GM18505 (cell line): ENCODE results near the gene ORM2.
"Not testable (repeated sequence)": the region's sequence is repeated elsewhere in the genome, so short reads cannot be mapped to it uniquely, and the experiment has no call there.

Experiments
- ATAC-seq: cut with Tn5 transposase; IDR thresholded peaks from one replicate; pipeline ENCODE4 v1.9.1; 2021; ENCODE audit not compliant: unreplicated experiment
- POLR2A ChIP-seq: IDR thresholded peaks from 4 replicates; pipeline ENCODE4 v1.6.1; 2011; ENCODE audit warnings: borderline replicate concordance; ENCODE audit not compliant: insufficient read depth, insufficient read length; ENCODE audit errors: extremely low read depth

ORM2 gene

DNA sequence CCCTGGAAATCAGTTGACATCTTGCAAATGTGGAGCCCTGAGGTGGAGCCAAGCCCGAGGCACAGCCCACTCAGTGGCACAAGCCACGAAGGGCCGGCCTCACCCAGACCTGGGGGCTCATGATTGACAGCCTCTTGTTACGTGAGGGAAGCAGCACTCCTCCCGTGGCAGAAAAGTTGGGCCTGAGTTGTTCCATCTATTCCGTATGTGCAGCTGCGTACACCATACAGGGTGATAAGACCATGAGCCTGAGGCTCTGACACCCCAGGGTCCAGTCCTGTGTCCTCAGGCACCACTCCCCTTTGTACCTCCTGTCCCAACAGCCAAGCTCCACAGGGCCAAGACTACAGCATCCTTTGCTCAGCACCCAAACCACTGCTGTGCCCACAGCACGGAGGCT lies 1.9 kb upstream of the ORM2 start:
- no peak for TF ChIP-seq POLR2A
- ATAC-seq, result no peak

DNA sequence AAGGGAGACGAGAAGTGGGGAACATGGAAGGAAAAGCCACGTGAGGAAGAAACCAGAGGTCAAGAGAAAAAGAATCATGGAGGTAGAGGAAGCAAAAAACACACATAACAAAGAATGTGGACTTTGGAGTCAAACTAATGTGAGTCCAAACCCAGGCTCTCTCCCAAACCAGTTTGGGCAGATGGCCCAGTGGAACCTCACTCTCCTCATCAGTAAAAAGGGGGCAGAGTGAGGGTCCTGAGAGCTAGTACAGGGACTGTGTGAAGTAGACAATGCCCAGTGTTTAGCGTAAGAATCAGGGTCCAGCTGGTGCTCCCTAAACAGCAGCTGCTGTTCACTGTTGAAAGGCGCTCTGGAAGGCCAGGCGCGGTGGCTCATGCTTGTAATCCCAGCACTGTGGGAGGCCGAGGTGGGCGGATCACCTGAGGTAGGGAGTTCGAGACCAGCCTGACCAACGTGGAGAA lies 1.3 kb upstream of the ORM2 start:
- not testable (repeated sequence) for ATAC-seq

DNA sequence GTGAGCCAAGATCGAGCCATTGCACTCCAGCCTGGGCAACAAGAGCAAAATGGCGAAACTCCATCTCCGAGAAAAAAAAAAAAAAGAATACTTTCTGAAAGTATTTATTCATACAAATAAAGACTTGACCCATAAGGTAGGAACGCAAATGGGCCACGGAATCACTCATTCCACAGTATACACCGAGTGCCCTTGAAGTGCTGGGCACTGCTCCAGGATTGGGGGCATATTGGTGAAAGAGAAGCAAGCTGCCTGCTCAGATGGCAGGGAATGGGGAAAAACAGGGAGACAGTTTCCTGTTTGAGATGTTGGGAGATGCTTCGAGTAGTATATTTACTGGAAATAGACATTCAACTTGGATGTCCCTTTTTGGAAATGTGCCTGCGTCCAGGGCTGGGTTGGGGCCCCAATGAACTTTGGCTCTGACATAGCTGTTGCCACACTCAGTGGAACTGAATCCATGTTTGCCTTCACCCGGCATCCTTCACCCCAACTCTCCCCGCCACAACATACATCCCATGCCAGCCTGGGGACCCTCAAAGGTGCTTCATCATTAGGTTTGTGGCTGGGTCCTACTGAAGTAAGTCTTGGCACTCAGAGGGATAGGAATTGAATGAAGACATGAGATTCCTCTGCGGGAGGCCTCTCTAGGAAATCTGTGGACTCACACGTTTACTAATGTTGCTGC lies 588 bp upstream of the ORM2 start:
- not testable (repeated sequence) for ATAC-seq

DNA sequence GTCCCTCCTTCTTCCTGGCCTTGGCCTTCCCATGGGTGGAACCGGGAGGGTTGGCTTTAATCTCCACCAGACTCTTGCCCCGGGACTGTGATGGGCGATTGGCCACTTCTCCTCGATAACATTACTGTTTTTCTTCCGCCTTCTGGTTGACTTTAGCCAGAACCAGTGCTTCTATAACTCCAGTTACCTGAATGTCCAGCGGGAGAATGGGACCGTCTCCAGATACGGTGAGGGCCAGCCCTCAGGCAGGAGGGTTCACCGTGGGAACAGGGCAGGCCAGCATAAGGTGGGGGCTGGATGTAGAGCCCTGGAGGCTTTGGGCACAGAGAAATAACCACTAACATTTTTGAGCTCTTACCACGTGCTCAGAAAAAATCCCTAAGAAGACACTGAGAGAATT lies 967 bp downstream of the ORM2 start:
- no peak for TF ChIP-seq POLR2A
- ATAC-seq, result no peak

DNA sequence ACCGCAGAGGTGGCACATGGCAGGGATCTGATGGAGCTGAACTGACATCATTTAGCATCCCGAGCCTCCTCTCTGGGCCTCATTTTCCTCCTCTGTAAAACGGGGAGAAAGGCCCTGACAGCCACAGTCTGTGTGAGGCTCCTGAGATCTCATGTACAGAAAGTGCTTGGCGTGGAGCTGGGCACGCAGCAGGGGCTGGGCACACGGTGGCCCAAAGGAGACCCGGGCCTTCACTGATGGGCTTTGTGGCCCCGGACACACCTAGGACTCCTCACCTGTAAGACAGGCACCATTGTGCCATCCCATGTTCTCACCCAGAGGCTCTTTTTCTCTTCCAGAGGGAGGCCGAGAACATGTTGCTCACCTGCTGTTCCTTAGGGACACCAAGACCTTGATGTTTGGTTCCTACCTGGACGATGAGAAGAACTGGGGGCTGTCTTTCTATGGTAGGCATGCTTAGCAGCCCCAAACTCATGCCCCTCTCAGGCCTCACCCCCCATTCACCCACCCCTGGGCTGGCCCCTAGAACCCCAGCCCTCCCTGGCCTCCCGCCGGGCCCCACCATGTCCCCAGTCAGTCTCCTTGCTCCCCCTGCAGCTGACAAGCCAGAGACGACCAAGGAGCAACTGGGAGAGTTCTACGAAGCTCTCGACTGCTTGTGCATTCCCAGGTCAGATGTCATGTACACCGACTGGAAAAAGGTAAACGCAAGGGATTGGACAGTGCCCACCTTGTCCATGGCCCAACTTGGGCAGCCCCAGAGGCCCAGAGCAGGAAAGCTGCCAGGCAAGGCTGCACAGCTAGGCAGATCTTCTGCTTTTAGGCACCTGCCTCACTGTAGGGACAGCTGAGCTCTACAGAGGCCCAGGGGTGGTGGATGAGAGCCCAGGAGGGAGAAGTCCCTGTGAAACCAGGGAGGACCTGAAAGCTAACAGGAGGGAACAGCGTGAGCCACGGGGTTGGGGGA lies 1.8 kb downstream of the ORM2 start:
- ATAC-seq, result not testable (repeated sequence)

DNA sequence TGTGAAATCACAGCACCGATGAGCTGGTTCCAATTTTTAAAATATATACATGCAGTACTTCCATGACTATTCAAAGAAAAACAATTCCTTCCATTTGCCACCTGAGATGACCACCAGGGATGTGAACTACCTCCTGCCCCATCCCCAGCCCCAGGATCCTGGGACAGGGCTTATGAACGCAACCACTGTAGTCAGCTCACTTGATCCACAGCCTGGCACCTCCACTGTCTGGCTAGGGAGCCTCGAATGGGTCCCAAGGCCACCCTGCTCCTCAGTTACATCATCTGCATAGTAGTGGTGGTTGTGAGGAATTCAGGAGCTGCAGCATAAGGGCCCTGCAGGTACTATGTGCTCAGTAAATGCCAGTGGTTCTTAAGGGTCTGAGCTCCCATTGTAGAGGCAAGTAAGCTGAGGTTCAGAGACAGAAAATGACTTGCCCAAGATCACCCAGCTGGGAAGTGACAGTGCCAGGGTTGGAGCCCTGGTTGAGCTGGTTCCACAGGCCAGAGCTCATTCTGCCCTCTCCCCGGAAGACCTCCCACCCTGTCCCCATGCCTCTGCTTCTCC lies 2.9 kb downstream of the ORM2 start:
- ATAC-seq, result not testable (repeated sequence)

DNA sequence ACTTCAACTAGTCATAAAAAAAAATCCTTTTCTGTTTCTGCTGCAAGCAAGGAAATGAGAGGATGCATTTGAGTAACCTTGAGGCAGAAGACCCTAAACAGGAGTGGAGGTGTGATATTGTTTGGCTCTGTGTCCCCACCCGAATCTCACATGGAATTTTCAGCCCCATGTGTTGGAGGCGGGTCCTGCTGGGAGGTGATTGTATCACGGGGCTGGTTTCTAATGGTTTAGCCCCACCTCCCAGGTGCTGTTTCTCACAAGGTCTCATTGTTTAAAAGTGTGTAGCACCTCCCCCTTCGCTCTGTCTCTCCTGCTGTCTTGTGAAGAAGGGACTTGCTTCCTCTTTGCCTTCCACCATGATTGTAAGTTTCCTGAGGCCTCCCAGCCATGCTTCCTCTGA lies 4.0 kb downstream of the ORM2 start:
- not testable (repeated sequence) for ATAC-seq

DNA sequence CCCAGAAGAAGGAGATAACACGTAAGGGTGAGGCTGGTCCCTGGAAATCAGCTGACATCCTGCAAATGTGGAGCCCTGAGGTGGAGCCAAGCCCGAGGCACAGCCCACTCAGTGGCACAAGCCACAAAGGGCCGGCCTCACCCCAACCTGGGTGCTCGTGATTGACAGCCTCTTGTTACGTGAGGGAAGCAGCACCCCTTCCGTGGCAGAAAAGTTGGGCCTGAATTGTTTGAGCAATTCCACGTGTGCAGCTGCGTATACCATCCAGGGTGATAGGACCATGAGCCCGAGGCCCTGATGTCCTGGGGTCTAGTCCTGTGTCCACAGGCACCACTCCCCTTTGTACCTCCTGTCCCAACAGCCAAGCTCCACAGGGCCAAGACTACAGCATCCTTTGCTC lies 4.8 kb downstream of the ORM2 start:
- TF ChIP-seq POLR2A, result no peak
- no peak for ATAC-seq

DNA sequence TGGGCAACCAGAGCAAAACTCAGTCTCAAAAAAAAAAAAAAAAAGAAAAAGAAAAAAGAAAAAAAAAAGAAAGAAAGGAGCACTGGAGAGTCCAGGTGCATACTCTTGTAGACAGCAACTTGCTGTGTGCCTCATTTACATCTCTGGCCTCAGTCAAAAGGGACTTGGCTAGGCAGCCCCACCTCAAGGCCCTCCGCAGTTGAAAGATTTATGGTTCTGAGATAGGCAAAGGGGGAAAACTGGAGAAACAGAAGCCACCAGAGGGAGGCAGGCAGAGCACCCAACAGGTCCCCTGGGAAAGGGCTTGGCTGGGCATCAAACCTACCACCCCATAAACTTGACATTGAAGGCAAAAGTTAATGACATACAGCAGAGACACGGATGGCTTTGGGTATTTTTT lies 6.1 kb downstream of the ORM2 start:
- TF ChIP-seq POLR2A, result no peak

DNA sequence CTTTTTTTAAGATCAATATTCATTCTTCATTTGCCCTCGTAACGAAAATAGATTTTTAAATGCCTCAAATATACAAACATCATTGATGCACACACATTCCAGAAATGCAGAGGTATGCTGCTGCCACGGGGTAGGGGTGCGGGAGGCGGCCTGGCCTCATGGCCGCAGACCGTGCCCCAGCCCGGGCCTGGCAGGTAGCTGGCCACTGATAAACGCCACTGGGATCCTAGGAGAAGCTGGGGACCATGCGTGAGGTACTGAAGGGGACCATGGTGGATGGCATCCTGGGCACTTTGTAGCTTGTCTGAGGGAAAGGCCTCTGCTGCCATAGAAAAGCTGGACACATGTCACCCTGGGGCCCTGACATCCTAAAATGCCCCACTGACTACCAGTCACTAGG lies 6.5 kb downstream of the ORM2 start:
- no peak for TF ChIP-seq POLR2A
- no peak for ATAC-seq

More for the DNA sequence above, 6.1 kb downstream of the ORM2 start:
- no peak for ATAC-seq

DNA sequence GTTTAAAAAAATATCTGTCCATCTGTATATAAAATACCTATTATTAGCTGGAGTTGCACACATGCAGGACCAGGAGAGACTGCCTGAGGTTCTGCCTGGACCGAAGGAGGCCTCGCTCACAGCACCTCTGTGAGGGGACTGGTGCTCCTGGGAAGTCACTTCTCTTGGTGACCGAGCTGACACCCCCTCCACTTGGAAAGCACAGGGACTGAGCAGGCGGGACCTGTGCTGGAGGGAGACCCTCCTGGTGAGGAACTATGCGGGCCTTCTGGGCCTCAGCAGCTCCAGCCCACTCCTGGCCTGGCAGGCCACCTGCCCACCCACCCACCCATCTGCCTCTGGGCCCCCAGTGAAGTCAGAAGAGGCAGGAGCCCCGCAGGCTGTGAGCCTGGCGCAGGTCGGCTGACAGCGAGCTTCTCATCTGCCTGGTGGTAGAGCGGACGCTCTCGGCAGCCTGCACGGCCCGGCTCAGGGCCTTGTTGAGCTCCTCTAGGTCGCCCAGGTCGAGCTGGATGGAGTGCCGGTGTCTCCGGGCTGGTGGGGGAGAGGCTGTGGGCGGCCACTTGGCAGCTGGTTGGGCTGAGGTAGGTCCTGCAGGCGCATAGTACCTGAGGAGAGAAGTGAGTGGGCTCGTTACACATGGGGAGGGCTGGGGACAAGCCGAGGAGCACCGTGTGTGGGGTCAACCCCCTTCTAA lies 7.2 kb downstream of the ORM2 start:
- no peak for TF ChIP-seq POLR2A
- no peak for ATAC-seq

DNA sequence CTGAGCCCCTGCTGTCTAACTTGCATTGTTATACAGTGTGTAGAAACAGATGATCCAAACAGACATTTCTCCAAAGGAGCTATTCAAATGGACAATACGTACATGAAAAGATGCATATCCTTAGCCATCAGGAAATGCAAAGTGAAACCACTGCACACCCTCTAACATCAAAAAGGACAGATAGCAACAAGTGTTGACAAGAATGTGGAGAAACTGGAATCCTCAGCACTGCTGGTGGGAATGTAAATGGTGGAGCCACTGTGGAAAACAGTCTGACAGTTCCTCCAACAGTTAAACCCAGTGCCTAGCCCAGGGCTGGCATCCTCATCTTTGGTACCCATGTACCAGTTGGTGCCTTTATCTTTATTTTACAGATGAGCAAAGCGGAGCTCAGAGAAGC lies 8.5 kb downstream of the ORM2 start:
- ATAC-seq, result no peak
- TF ChIP-seq POLR2A, result no peak

DNA sequence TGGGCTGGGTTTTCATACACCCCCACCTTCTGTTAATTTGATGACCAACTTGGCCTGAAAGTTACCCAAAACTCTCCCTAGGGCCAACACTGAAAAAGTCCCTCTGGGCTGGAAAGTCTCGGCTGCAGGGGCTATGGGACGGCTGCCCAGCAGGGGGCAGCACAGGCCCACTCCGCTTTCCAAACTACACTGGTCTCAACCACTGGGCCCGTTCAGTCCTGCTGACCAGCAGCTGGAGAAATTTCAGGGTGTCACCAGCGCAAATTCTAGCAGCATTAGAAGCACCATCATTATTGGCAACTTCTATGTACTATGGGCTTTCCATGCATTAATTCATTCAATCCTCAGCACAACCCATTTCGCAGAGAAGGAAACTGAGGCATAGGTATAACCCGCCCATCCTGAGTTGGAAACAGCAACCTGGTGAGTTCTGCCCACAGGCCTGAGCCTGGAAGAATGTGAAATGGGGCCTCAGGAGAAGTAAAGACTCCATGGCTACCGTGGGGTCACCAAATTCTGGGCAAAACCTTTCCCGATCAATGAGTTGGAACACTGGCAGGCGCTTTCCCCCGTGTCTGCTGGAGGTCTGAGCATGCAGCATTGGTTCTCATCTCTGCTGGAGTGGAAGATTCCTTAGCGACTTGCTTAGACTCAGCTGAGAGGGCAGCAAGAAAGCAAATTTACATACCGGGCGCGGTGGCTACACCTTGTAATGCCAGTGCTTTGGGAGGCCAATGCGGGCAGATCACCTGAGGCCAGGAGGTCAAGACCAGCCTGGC lies 9.7 kb downstream of the ORM2 start:
- no peak for ATAC-seq
- TF ChIP-seq POLR2A, result no peak

DNA sequence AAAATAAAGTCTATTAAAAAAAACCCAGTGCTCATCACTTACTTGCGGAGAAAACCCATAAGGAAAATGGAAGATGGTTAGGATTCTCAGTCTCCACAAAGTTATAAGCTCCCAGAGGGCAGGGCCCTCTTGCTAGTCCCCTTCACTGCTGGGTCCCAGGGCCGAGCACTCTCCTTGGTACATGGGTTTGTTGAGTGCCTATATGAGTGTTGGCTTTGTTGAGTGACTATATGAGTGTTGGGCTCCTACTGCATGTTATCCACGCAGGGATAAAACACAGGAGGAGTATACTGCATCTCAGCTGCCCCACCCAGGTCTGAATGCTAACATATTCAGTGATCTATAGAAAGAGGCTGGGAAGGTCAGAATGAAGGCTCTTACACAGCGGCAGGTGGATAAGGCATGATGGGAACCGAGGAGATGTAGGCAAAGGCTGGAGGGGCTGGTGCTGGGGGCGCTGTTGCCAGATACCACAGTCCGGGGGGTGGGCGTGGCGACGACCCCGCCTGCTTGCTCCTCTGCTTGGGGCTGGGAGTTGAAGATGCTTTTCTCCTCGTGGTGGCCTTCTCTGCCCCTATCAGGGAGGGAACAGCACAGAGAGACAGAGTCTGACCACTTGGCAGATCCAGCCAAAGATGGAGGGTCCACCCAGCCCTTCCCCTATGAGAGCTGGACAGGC lies 11.6 kb downstream of the ORM2 start:
- no peak for ATAC-seq
- TF ChIP-seq POLR2A, result no peak
